GM18868 (cell line): ENCODE data around the gene RNF169.
"Not testable (repeated sequence)": the region's sequence is repeated elsewhere in the genome, so short reads cannot be mapped to it uniquely, and the experiment has no call there.

Experiments used
- ATAC-seq: cut with Tn5 transposase; IDR thresholded peaks from one replicate; pipeline ENCODE4 v1.9.1; 2021; ENCODE audit warnings: mild to moderate bottlenecking, moderate library complexity; ENCODE audit not compliant: unreplicated experiment

RNF169 gene

GRCh38 chr11:74729397-74729796, 19.3 kb upstream of the RNF169 start:
- no peak for ATAC-seq

- no peak for ATAC-seq
Measured at GRCh38 chr11:74730571-74731260, 17.9 kb upstream of the RNF169 start.

GRCh38 chr11:74731301-74732094, 17.2 kb upstream of the RNF169 start, which contains the start of gene CHRDL2:
TSS of gene CHRDL2 (minus strand) at chr11:74731426. CDS start at chr11:74730888, 538 bp downstream.
- no peak for ATAC-seq

- ATAC-seq, result no peak
Measured at GRCh38 chr11:74734559-74734925, 14.1 kb upstream of the RNF169 start.

GRCh38 chr11:74735365-74735928, 13.2 kb upstream of the RNF169 start:
- ATAC-seq, result no peak

- ATAC-seq, result no peak
Measured at GRCh38 chr11:74736031-74736430, 12.6 kb upstream of the RNF169 start.

GRCh38 chr11:74739546-74740270, 8.9 kb upstream of the RNF169 start:
- ATAC-seq, result no peak

GRCh38 chr11:74742070-74742469, 6.6 kb upstream of the RNF169 start:
- ATAC-seq, result no peak

GRCh38 chr11:74743640-74744039, 5.0 kb upstream of the RNF169 start:
- no peak for ATAC-seq

GRCh38 chr11:74744277-74744676, 4.4 kb upstream of the RNF169 start:
- ATAC-seq, result no peak

- no peak for ATAC-seq
Measured at GRCh38 chr11:74746868-74747267, 1.8 kb upstream of the RNF169 start.

- peak; percentile 42 for ATAC-seq
Measured at GRCh38 chr11:74749127-74749964, 697 bp downstream of the RNF169 start.

GRCh38 chr11:74749965-74750296, 1.3 kb downstream of the RNF169 start:
- ATAC-seq, result no peak

GRCh38 chr11:74750598-74750997, 1.9 kb downstream of the RNF169 start:
- not testable (repeated sequence) for ATAC-seq

- no peak for ATAC-seq
Measured at GRCh38 chr11:74751303-74751702, 2.7 kb downstream of the RNF169 start.

- ATAC-seq, result peak; percentile 40
Measured at GRCh38 chr11:74754507-74755252, 6.0 kb downstream of the RNF169 start.

GRCh38 chr11:74755395-74755995, 6.8 kb downstream of the RNF169 start:
- ATAC-seq, result no peak

- no peak for ATAC-seq
Measured at GRCh38 chr11:74756571-74756970, 7.9 kb downstream of the RNF169 start.

GRCh38 chr11:74766905-74767304, 18.3 kb downstream of the RNF169 start:
- ATAC-seq, result no peak
